Measurements from ENCODE around the gene PARVB. TPM values are rescaled to one million over a fixed set of nuclear protein-coding genes. Genes with fewer than 3 reads are reported as not detected.

The PARVB gene
- total and polyA plus RNA-seq, 9 donors, result 12.3 to 62.9 (median 39.1) TPM

GRCh38 chr22:44063462-44064371, 39.6 kb downstream of the PARVB start:
- no peaks in the 10 kb centered on the region for H3K36me3 ChIP-seq
- H3K4me1 ChIP-seq (ENCODE audit: insufficient read depth), result peaks cover 2% of the 10 kb centered on the region
- H3K27me3 ChIP-seq, result no peaks in the 10 kb centered on the region
- H3K27ac ChIP-seq, result no peak overlapping the region
- TF ChIP-seq POLR2A (IDR thresholded peaks at IDR 0.05), result no peak
- no peak for TF ChIP-seq EP300 (IDR thresholded peaks at IDR 0.05)
- TF ChIP-seq, protein P1, sequence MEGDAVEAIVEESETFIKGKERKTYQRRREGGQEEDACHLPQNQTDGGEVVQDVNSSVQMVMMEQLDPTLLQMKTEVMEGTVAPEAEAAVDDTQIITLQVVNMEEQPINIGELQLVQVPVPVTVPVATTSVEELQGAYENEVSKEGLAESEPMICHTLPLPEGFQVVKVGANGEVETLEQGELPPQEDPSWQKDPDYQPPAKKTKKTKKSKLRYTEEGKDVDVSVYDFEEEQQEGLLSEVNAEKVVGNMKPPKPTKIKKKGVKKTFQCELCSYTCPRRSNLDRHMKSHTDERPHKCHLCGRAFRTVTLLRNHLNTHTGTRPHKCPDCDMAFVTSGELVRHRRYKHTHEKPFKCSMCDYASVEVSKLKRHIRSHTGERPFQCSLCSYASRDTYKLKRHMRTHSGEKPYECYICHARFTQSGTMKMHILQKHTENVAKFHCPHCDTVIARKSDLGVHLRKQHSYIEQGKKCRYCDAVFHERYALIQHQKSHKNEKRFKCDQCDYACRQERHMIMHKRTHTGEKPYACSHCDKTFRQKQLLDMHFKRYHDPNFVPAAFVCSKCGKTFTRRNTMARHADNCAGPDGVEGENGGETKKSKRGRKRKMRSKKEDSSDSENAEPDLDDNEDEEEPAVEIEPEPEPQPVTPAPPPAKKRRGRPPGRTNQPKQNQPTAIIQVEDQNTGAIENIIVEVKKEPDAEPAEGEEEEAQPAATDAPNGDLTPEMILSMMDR (IDR thresholded peaks at IDR 0.05), result no peak
- WGBS, 3 donors, result 91 to 92% (median 91%) methylated on average over 35 of the region's 35 CpGs
- no peaks in the 10 kb centered on the region for H3K9me3 ChIP-seq
- intact Hi-C loops (cut with DNase I), result no loop called here
- H3K4me3 ChIP-seq, result no peak overlapping the region
- DNase-seq, result no peak

- H3K27ac ChIP-seq, result no peak overlapping the region
- no peak overlapping the region for H3K4me3 ChIP-seq
- intact Hi-C loops (cut with DNase I), result no loop called here
Measured at GRCh38 chr22:44067033-44067432, 42.9 kb downstream of the PARVB start.

DNA sequence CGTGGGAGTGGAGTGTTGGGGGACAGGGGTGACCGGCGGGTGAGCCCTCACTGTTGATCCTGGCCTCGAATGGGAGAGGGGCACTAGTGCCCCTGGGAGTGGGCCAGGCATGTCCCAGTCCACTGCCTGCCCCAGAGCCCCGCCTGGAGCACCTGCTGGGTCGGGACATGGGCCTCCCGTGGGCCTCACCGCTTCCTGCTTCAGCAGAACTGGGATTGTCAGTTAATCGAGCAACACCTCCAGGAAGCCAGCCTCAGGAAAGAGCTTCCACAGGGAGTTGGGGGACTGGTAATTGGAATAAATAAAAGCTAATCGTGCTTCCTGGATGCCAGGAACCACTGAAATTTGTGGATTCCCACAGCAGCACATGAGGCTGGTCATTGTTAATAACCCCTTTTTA, 43.8 kb downstream of the PARVB start:
- Histone ChIP-seq H3K27me3 (no peaks in the 10 kb centered on the region), H3K27ac (no peak overlapping the region), H3K4me1 (ENCODE audit: insufficient read depth) (peaks cover 2% of the 10 kb centered on the region), H3K4me3 (no peak overlapping the region), H3K36me3 (no peaks in the 10 kb centered on the region), H3K9me3 (no peaks in the 10 kb centered on the region)
- TF ChIP-seq POLR2A (IDR thresholded peaks at IDR 0.05) (no peak), EP300 (IDR thresholded peaks at IDR 0.05) (no peak)
- TF ChIP-seq, protein P1 (IDR thresholded peaks at IDR 0.05), result no peak
- 81 to 85% (median 83%) methylated on average over 10 of the region's 10 CpGs for WGBS, 3 donors
- intact Hi-C loops (cut with DNase I), result no loop called here
- no peak for DNase-seq

More at GRCh38 chr22:44067033-44067432, 42.9 kb downstream of the PARVB start:
- Histone ChIP-seq H3K4me1 (ENCODE audit: insufficient read depth) (peaks cover 2% of the 10 kb centered on the region), H3K27me3 (no peaks in the 10 kb centered on the region), H3K9me3 (no peaks in the 10 kb centered on the region), H3K36me3 (no peaks in the 10 kb centered on the region)
- 85 to 86% (median 86%) methylated on average over 5 of the region's 5 CpGs for WGBS, 3 donors
- no peak for DNase-seq
- no peak for TF ChIP-seq POLR2A (IDR thresholded peaks at IDR 0.05)
- no peak for TF ChIP-seq EP300 (IDR thresholded peaks at IDR 0.05)
- TF ChIP-seq, protein P1 (IDR thresholded peaks at IDR 0.05), result no peak

GRCh38 chr22:44068422-44069191, 44.5 kb downstream of the PARVB start:
- Histone ChIP-seq H3K36me3 (no peaks in the 10 kb centered on the region), H3K9me3 (no peaks in the 10 kb centered on the region), H3K4me1 (ENCODE audit: insufficient read depth) (peaks cover 2% of the 10 kb centered on the region), H3K27ac (no peak overlapping the region), H3K4me3 (no peak overlapping the region), H3K27me3 (no peaks in the 10 kb centered on the region)
- intact Hi-C loops (cut with DNase I), result no loop called here
- no peak for DNase-seq
- TF ChIP-seq EP300 (IDR thresholded peaks at IDR 0.05) (no peak), POLR2A (IDR thresholded peaks at IDR 0.05) (no peak)
- TF ChIP-seq, protein P1 (IDR thresholded peaks at IDR 0.05), result no peak
- WGBS, 3 donors, result 87 to 91% (median 88%) methylated on average over 30 of the region's 30 CpGs
